Osteocyte (in vitro differentiated cells): ENCODE data around the gene TBCD. TPM values are rescaled to one million over a fixed set of nuclear protein-coding genes. Genes with fewer than 3 reads are reported as not detected.

Experiments
- DNase-seq: peaks from one replicate; pipeline ENCODE4 v3.0.0; 2021; ENCODE audit warnings: mixed read lengths; ENCODE audit not compliant: unreplicated experiment; ENCODE audit errors: extremely low spot score
- H3K27ac Mint-ChIP-seq: one replicate; pipeline ENCODE4 v1.8.0; 2021; ENCODE audit warnings: mild to moderate bottlenecking, mixed read lengths; ENCODE audit not compliant: unreplicated experiment
- H3K27me3 Mint-ChIP-seq: one replicate; pipeline ENCODE4 v1.8.0; 2021; ENCODE audit warnings: mixed read lengths; ENCODE audit not compliant: unreplicated experiment
- H3K36me3 Mint-ChIP-seq: one replicate; pipeline ENCODE4 v1.8.0; 2021; ENCODE audit warnings: mixed read lengths; ENCODE audit not compliant: unreplicated experiment
- H3K4me1 Mint-ChIP-seq: one replicate; pipeline ENCODE4 v1.8.0; 2021; ENCODE audit warnings: mixed read lengths; ENCODE audit not compliant: unreplicated experiment
- H3K4me3 Mint-ChIP-seq: one replicate; pipeline ENCODE4 v1.8.0; 2021; ENCODE audit warnings: mild to moderate bottlenecking, moderate library complexity, mixed read lengths; ENCODE audit not compliant: unreplicated experiment
- H3K9me3 Mint-ChIP-seq: one replicate; pipeline ENCODE4 v1.8.0; 2021; ENCODE audit warnings: mixed read lengths; ENCODE audit not compliant: unreplicated experiment
- CTCF ChIP-seq: fragments of 200-600 bp; sonication (generic); IDR thresholded peaks from 2 replicates; pipeline ENCODE4 v1.5.0; 2021; ENCODE audit warnings: antibody characterized with exemption, mild to moderate bottlenecking, moderate library complexity
- total RNA-seq: library from RNA; stranded (reverse); gene quantifications from 2 replicates; pipeline ENCODE4 v1.2.1, GENCODE V29; 2021

The TBCD gene
- total RNA-seq, 1 donor from 2014 or later, result 74.0 TPM

- Mint-ChIP-seq H3K4me1 (peaks cover 3% of the 10 kb centered on the region), H3K27me3 (no peaks in the 10 kb centered on the region), H3K36me3 (peaks cover 16% of the 10 kb centered on the region), H3K4me3 (no peak overlapping the region), H3K9me3 (no peaks in the 10 kb centered on the region), H3K27ac (no peak overlapping the region)
- no peak for TF ChIP-seq CTCF
- DNase-seq, result no peak
Measured at GRCh38 chr17:82912484-82913089, 160.7 kb downstream of the TBCD start.

GRCh38 chr17:82913304-82914043 is 161.6 kb downstream of the TBCD start:
- Mint-ChIP-seq H3K9me3 (no peaks in the 10 kb centered on the region), H3K36me3 (peaks cover 16% of the 10 kb centered on the region), H3K27me3 (no peaks in the 10 kb centered on the region), H3K27ac (no peak overlapping the region), H3K4me1 (peaks cover 3% of the 10 kb centered on the region), H3K4me3 (no peak overlapping the region)
- TF ChIP-seq CTCF, result peak; percentile 41
- no peak for DNase-seq

- DNase-seq, result no peak
- TF ChIP-seq CTCF, result no peak
- Mint-ChIP-seq H3K4me3 (no peak overlapping the region), H3K27me3 (no peaks in the 10 kb centered on the region), H3K27ac (no peak overlapping the region), H3K36me3 (peaks cover 14% of the 10 kb centered on the region), H3K4me1 (peaks cover 3% of the 10 kb centered on the region), H3K9me3 (no peaks in the 10 kb centered on the region)
Measured at GRCh38 chr17:82914375-82914774, 162.5 kb downstream of the TBCD start.

GRCh38 chr17:82915010-82915756 is 163.3 kb downstream of the TBCD start:
- Mint-ChIP-seq H3K9me3 (no peaks in the 10 kb centered on the region), H3K27me3 (no peaks in the 10 kb centered on the region), H3K36me3 (peaks cover 14% of the 10 kb centered on the region), H3K4me3 (no peak overlapping the region), H3K27ac (no peak overlapping the region), H3K4me1 (peaks cover 3% of the 10 kb centered on the region)
- no peak for TF ChIP-seq CTCF
- DNase-seq, result no peak

- H3K9me3 Mint-ChIP-seq, result no peaks in the 10 kb centered on the region
- H3K36me3 Mint-ChIP-seq, result peaks cover 14% of the 10 kb centered on the region
- no peak for DNase-seq
- H3K27ac Mint-ChIP-seq, result no peak overlapping the region
- peaks cover 3% of the 10 kb centered on the region for H3K4me1 Mint-ChIP-seq
- no peak for TF ChIP-seq CTCF
- H3K27me3 Mint-ChIP-seq, result no peaks in the 10 kb centered on the region
- H3K4me3 Mint-ChIP-seq, result no peak overlapping the region
Measured at GRCh38 chr17:82915757-82916027, 163.8 kb downstream of the TBCD start.
